KOPT-K1 (cell line): ENCODE results near the gene STMP1.

Experiments used
- H3K27ac ChIP-seq: fragments of 200-600 bp; sonication (generic); 2 replicates; pipeline ENCODE4 v1.5.1; 2016; ENCODE audit warnings: antibody characterized with exemption, mild to moderate bottlenecking, low read depth, low read length; ENCODE audit not compliant: poor library complexity, severe bottlenecking
- H3K36me3 ChIP-seq: fragments of 200-600 bp; sonication (generic); 2 replicates; pipeline ENCODE4 v1.5.1; 2017; ENCODE audit warnings: antibody characterized with exemption, mild to moderate bottlenecking, low read length, moderate library complexity; ENCODE audit not compliant: insufficient read depth
- H3K9me3 ChIP-seq: fragments of 200-600 bp; sonication (generic); 2 replicates; pipeline ENCODE4 v1.5.1; 2017; ENCODE audit warnings: antibody characterized with exemption, low read length, mild to moderate bottlenecking; ENCODE audit not compliant: insufficient read depth, poor library complexity, severe bottlenecking

STMP1 gene

GRCh38 chr7:135716677-135717238 is 54.4 kb downstream of the STMP1 start:
- Histone ChIP-seq H3K9me3 (no peaks in the 10 kb centered on the region), H3K36me3 (no peaks in the 10 kb centered on the region), H3K27ac (no peak overlapping the region)

- Histone ChIP-seq H3K9me3 (no peaks in the 10 kb centered on the region), H3K27ac (no peak overlapping the region), H3K36me3 (no peaks in the 10 kb centered on the region)
Measured at GRCh38 chr7:135717693-135718092, 55.4 kb downstream of the STMP1 start.

DNA sequence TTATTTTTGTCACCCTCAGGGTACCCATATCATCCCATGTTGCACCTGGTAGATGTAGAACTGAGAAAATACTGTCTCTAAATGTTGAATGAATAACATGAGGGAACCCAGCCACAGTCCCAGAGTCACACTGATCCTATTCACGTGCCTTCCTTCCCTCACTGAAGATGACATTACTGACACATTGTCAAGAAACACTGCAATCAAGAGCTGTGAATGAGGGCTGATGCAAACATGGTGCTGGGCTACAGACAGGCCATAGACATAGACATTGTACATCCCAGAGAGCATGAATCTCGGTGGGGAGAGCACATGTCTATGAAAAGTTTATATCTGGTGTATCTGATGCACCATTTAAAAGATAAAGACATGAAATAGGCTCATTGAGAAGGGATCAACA is 55.9 kb downstream of the STMP1 start:
- H3K36me3 ChIP-seq = no peaks in the 10 kb centered on the region
- H3K27ac ChIP-seq = no peak overlapping the region
- no peaks in the 10 kb centered on the region for H3K9me3 ChIP-seq

GRCh38 chr7:135718794-135719437 is 56.6 kb downstream of the STMP1 start:
- Histone ChIP-seq H3K27ac (no peak overlapping the region), H3K36me3 (no peaks in the 10 kb centered on the region), H3K9me3 (no peaks in the 10 kb centered on the region)

- H3K27ac ChIP-seq = no peak overlapping the region
- no peaks in the 10 kb centered on the region for H3K36me3 ChIP-seq
- no peaks in the 10 kb centered on the region for H3K9me3 ChIP-seq
Measured at GRCh38 chr7:135719688-135720087, 57.4 kb downstream of the STMP1 start.

DNA sequence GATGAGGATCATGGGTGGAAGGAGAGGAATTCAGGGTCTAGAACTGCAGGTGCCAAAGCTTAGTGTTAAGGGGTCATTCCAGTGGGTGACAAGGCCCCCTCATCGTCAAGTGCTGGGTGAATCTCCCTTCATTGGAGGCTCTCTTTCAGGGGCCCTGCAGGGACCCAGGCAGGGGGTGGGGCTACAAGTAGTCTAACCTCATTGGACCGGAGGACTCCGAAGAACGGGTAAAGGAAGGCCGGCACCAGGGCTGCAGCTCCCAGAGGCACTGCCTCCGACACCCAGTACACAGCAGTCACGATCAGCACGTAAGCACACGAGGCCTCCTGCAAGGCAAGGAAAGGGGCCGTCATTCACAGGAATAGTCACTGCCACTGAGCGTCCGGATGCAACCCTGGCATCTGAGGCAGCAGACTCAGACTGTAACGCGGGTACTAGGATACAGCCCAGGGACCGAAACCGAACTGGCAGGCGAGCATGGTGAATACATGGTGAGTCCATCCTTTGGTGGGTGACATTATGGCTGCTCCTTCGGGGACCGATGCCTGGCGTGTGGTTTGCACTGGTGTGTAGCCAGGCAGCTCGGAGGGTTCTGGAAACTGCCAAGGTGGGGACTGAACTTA is 59.0 kb downstream of the STMP1 start:
- Histone ChIP-seq H3K27ac (no peak overlapping the region), H3K36me3 (no peaks in the 10 kb centered on the region), H3K9me3 (no peaks in the 10 kb centered on the region)

DNA sequence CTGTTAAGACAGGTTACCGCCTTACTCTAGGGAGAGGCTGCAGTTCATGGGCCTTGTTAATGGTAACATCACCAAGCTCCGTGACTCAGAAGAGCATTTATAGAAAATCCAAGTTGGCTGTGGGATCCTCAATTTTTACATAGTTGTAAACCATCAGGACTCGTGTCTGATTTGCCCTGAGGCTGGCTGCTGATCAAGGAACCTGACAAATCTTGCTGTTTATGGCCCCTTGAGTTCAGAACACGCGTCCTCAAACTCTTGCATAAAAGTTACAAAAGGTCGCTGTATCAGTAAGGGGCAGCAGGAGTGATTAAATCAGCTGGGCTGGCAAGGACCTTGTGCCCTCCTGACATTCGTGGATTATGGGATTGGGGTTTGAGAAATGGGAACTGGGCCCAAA is 61.1 kb downstream of the STMP1 start:
- Histone ChIP-seq H3K27ac (no peak overlapping the region), H3K9me3 (no peaks in the 10 kb centered on the region), H3K36me3 (no peaks in the 10 kb centered on the region)
